ENCODE results near the gene PRSS21. TPM values are rescaled to one million over a fixed set of nuclear protein-coding genes. Genes with fewer than 3 reads are reported as not detected.

Gene PRSS21
- total and polyA plus RNA-seq, 10 of the 15 experiments (the other 5 are each of a cell fraction or from before 2014, with no cell fraction given) = 5.3 to 73.4 (median 40.1) TPM; not detected in 1

DNA sequence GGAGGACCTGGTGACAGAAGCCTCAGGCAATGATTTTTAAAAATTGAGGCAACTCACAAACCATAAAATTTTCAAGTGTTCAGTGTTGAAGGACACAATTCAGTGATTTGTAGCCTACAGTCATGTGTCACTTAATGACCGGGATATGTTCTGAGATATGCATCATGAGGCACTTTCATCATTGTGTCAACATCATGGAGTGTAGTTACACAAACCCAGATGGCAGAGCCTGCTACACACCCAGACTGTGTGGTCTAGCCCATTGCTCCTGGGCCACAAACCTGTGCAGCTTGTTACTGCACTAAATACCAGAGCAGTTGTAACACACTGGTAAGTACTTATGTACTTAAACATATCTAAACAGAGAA, 17.2 kb upstream of the PRSS21 start (continued):
- TF ChIP-seq CHD4 (IDR thresholded peaks at IDR 0.05) = no peak

DNA sequence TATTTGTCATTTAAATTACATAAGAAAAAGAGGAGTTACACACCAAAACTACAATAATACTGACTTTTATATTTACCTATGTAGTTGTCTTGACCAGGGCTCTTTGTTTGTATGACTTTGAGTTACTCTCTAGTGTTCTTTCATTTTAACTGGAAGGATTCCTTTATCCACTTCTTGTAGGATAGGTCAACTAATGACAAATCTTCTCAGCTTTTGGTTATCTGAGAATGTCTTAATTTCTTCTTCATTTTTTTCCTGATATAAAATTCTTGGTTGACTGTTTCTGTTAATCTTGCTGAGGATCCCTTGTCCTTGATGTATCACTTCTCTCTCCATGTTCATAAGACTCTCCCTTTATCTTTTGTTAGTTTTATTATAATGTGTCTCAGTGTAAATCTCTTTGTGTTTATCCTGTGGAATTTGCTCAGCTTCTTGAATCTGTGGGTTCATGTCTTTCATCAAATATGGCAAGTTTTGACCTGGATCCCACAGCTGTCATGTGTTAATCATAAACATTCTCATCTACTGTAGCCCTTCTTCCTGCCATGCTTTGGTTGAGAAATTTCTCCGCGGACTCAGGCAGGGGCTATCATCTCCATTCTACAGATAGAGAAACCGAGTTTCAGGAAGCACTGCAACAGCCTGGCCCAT, 13.4 kb upstream of the PRSS21 start:
- Histone ChIP-seq H3K4me1 (ENCODE audit: control insufficient read depth, insufficient read depth, low read length) (no peaks in the 10 kb centered on the region), H3K4me2 (ENCODE audit: control insufficient read depth, insufficient read depth) (no peak overlapping the region), H3K36me3 (ENCODE audit: control insufficient read depth in 2 of 2, insufficient read depth in 2 of 2, low read length in 1 of 2) (no peaks in the 10 kb centered on the region), H3K27me3 (replicated peaks in 1 of 2; ENCODE audit: control insufficient read depth in 2 of 2, insufficient read depth in 2 of 2, low read length in 1 of 2) (peaks cover 0 to 1% of the 10 kb centered on the region in 2 experiments; a peak in 1 of 4 replicates), H3K4me3 (no peak overlapping the region), H4K20me1 (ENCODE audit: control insufficient read depth, insufficient read depth) (no peaks in the 10 kb centered on the region), H3K9me3 (replicated peaks; ENCODE audit: control insufficient read depth, insufficient read depth, low read length) (no peaks in the 10 kb centered on the region), H3K79me2 (ENCODE audit: control insufficient read depth, insufficient read depth, low read length) (no peaks in the 10 kb centered on the region), H3K27ac (ENCODE audit: control insufficient read depth, insufficient read depth) (no peak overlapping the region), H3K9ac (ENCODE audit: control insufficient read depth, insufficient read depth, low read length) (no peak overlapping the region), H2AFZ (ENCODE audit: control insufficient read depth, low read depth, low read length) (no peak overlapping the region)
- BruUV-seq (replicated peaks) = no TSS peak
- DNase-seq (ENCODE audit: low read depth, low spot score) (no peak), FAIRE-seq (no peak), ATAC-seq (no peak)
- ChIA-PET SMC1A (ENCODE audit: uncharacterized antibody, unreplicated experiment) (no interaction called here), RAD21 (ENCODE audit: unreplicated experiment) (no interaction called here), POLR2A (no interaction called here), CTCF (no interaction called here)
- WGBS (ENCODE audit: insufficient coverage, insufficient replicate concordance, low lambda C conversion rate, missing lambda C conversion rate) = 30% methylated on average over 3 of the region's 3 CpGs
- in situ Hi-C loops (cut with MboI) = no loop called here
- intact Hi-C loops (cut with micrococcal nuclease; ENCODE audit: unreplicated experiment) = loop anchor here (10.0 kb wide), 1 partner anchor 51 kb away; the partner anchor contains the start of gene PRSS22
- TF ChIP-seq PML (IDR thresholded peaks at IDR 0.05; ENCODE audit: low read length) (no peak), POLR2A (IDR thresholded peaks at IDR 0.05; ENCODE audit: low read depth, low read length) (no peak), BRCA1 (IDR thresholded peaks at IDR 0.05; ENCODE audit: low read depth, low read length) (no peak), NR2C2 (IDR thresholded peaks at IDR 0.05; ENCODE audit: borderline replicate concordance, control insufficient read depth, insufficient read length, low read depth) (no peak)
- TF ChIP-seq, protein P1, sequence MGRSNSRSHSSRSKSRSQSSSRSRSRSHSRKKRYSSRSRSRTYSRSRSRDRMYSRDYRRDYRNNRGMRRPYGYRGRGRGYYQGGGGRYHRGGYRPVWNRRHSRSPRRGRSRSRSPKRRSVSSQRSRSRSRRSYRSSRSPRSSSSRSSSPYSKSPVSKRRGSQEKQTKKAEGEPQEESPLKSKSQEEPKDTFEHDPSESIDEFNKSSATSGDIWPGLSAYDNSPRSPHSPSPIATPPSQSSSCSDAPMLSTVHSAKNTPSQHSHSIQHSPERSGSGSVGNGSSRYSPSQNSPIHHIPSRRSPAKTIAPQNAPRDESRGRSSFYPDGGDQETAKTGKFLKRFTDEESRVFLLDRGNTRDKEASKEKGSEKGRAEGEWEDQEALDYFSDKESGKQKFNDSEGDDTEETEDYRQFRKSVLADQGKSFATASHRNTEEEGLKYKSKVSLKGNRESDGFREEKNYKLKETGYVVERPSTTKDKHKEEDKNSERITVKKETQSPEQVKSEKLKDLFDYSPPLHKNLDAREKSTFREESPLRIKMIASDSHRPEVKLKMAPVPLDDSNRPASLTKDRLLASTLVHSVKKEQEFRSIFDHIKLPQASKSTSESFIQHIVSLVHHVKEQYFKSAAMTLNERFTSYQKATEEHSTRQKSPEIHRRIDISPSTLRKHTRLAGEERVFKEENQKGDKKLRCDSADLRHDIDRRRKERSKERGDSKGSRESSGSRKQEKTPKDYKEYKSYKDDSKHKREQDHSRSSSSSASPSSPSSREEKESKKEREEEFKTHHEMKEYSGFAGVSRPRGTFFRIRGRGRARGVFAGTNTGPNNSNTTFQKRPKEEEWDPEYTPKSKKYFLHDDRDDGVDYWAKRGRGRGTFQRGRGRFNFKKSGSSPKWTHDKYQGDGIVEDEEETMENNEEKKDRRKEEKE (IDR thresholded peaks at IDR 0.05) = no peak

Measured in GM12878 (cell line).